ENCODE measurements around the gene ATP6V0A1. TPM values are rescaled to one million over a fixed set of nuclear protein-coding genes. Genes with fewer than 3 reads are reported as not detected.

Gene ATP6V0A1
- total RNA-seq, 1 donor: 40.0 TPM

DNA sequence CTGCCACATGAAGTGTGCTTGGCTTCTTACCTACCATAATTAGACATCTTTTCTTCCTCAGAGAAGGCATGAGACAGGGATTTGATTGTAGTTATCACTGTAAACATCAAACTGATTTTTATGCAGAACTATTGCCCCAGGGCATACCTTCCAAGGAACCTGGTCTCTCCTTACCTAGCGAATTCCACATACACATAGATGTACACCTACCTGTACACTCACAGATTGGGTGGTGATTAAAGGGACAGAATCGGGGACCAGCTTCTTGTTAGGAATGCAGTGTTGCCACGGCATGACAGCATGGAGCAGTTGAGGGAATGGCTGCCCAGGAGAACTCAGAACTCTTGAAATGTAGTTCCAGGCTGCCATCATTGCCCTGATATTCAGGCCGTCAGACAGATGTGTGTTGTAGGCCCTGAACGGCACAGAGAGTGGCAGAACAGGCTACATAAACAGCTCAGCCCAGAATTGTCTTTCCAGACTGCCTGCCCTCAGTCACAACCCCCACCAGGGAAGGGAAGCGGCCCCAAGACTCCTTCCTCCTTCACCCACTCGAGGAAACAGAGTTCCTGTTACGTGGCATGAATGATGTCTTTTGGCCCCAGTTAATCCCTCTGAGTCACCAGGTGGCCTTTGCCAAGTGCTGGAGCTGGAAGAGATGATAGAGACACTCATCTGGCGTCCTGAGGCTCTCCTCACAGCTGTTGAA lies 59.5 kb downstream of the ATP6V0A1 start:
- DNase-seq (ENCODE audit: low read depth): peak; percentile 99
- H3K4me3 ChIP-seq (ENCODE audit: low read depth, low read length): peak overlapping the region; percentile 4
- TF ChIP-seq CTCF (IDR thresholded peaks at IDR 0.05; ENCODE audit: insufficient read depth, low read length): no peak

- DNase-seq (ENCODE audit: low read depth): peak; percentile 86
Observed at GRCh38 chr17:42518755-42519545, 60.3 kb downstream of the ATP6V0A1 start.

DNA sequence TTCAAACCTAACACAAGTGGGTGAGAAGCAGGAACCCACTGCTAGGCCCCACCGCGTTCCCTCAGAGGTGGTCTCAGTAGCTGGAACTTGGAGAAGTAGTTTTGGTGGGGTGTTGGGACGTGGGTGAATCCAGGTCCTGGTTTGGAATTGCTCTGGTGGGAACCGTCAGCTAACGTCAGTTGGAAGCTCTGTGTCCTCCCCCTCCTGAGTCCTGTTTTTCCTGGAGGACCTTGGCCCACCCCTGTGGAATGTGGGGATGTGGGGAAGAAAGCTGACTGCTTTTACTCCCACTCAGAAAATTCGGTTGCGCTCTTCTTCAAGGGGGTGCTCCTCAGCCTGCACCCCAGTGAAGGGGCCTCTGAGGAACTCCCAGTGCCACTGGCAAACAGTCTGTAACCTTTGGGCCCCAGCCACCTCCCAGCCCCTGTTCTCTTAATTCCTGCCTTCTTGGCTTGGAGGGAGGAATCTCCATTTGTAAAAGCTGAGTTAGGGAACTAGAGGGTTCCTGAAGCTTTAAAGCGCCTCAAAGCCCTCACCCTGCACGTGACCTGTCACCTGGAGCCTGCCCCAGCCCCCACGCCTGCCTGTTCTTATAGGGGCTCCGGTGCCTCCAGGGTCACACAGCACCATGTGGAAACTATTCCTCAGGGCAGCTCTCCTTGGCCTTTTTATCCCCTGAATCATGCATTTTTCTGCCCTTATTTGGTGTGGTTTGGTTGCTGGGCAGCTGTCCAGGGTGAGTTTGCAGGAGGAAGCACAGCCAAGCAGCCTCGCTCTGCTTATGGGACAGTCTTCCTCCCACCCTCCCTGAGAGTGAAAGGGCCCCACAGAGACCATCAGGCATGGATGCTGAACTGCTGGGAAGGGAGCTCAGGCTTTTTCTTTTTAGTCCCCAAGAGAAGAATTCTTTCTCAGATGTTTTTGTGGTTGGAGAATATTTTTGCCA lies 61.1 kb downstream of the ATP6V0A1 start:
- peak; percentile 27 for TF ChIP-seq CTCF (IDR thresholded peaks at IDR 0.05; ENCODE audit: insufficient read depth, low read length)
- no peak overlapping the region for H3K4me3 ChIP-seq (ENCODE audit: low read depth, low read length)
- DNase-seq (ENCODE audit: low read depth): peak; percentile 99

More at GRCh38 chr17:42518755-42519545, 60.3 kb downstream of the ATP6V0A1 start:
- no peak overlapping the region for H3K4me3 ChIP-seq (ENCODE audit: low read depth, low read length)
- no peak for TF ChIP-seq CTCF (IDR thresholded peaks at IDR 0.05; ENCODE audit: insufficient read depth, low read length)

- TF ChIP-seq CTCF (IDR thresholded peaks at IDR 0.05; ENCODE audit: insufficient read depth, low read length): peak; percentile 6
- DNase-seq (ENCODE audit: low read depth): no peak
- peak overlapping the region; percentile 13 for H3K4me3 ChIP-seq (ENCODE audit: low read depth, low read length)
Observed at GRCh38 chr17:42520540-42520951, 61.9 kb downstream of the ATP6V0A1 start.

DNA sequence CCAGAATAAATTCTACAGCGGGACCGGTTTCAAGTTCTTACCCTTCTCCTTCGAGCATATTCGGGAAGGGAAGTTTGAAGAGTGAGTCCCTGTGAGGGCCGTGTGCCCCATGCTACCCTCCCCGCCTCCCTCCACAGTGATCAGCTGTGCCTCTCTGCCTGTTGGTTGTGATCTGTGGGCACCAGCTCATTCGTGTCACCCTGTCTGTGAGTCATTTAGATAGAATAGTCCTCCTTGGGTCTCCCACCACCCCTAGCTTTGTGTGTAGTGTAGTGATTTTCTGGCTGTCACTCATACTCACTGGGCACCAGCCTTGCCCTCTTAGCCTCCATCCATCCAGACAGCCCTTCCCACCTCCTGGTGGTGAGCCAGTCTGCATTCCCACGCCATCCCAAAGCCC lies 62.4 kb downstream of the ATP6V0A1 start:
- no peak for DNase-seq (ENCODE audit: low read depth)
- no peak overlapping the region for H3K4me3 ChIP-seq (ENCODE audit: low read depth, low read length)

More for the DNA sequence above, 62.4 kb downstream of the ATP6V0A1 start:
- TF ChIP-seq CTCF (IDR thresholded peaks at IDR 0.05; ENCODE audit: insufficient read depth, low read length): no peak

Data from fibroblast of the aortic adventitia (primary cell).